Activated T-cell treated with anti-CD3 and anti-CD28 coated beads for 1 hour (primary cell): Measurements from ENCODE around the gene LRRC57.

Experiments used
- DNase-seq: peaks from one replicate; pipeline ENCODE4 v3.0.0-alpha.2; 2020; ENCODE audit warnings: low read depth

Gene LRRC57

DNA sequence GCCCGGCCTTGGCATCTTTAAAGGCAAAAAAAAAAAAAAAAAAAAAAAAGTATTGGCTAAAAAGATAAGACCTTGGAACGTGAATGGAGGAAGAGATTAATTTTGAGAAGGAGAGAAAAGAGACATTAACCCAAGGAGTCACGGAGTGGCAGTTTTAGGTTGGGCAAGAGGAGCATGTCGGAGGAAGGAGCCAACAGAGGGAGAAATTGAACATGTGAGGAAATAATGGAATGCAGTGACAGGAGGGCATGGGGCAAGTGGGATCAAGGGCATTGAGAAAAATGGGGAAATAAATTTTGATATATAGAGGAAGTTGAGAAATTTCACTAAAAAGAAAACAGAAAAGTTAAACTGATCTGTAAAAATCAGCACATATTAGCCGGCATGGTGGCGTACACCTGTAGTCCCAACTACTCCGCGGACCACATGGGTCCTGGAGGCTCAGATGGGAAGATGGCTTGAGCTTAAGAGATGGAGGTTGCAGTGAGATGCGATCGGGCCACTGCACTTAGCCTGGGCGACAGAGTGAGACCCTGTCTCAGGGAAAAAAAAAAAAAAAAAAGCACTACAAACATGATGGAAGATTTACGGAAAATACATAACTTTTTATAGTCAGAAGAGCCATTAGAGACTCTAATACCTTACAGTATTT is 1.3 kb upstream of the LRRC57 start:
- no peak for DNase-seq

DNA sequence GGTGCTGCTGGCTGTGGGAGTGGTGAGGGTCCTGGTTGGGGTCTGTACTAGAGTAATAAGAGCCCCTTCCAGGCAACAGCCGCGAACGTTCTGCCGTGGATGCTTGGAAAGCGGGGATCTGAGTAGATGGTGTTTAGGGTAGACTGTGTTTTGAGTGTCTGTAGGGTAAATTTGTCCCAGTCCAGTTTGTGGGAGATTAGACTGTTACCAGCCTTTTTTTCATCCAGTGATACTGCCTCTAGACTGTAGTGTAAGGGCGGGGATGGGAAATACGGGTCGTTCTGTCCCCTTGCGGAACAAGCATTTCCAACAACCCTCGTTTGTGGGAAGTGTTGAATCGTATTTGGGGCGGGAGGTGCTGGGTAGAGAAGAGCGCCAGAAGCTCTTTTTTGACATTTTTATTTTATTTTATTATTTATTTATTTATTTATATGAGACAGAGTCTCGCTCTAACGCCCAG is 469 bp upstream of the LRRC57 start:
- DNase-seq, result no peak

DNA sequence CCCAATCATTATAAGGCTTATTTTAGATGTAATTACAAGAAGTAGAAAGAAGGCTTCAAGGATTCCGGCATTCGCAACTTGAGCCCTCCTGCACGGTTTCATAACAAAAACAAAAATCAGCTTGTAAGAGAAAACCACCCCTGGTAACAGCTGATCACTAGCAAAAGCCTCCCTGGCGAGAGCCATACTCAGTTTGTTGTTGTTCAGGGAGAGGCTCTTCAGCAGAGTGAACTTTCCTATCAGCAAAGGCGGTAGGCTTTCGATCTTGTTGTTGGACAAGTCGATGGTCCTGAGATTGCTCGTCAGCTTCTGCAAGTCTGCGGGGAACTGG is 710 bp downstream of the LRRC57 start:
- no peak for DNase-seq

DNA sequence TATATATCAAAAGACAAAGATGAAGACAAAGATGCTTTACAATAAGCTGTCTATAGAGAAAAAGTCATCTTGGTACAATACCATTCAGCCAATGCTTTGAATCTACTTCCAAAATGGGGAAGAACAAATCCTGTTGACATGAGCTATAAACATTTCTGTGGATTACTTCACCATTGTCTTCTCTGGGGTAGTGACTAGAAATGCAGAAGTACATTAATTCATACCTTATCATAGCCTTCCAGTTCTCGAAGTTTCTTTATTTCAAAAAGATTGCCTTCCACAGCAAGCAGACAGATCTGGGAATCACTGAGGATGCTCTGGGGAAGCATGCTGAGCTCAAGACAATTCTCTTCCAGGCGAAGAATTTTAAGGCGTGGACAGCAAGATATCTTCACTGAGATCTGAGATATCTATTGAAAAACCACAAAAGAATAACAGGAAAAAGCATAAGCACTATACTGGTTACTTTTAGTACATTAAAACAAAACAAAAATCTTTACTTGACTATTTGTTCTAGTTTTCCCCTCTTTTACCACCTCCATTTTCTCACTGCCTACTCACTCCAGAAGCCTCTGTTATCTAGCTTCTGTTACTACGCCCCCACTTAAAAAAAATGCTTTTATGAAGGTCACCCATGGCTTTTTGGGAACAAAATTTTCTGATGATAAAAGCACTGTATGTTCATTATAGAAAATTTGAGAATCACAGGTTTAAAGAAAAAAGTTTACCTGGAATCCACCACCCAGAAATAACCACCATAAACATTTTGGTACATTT is 3.6 kb downstream of the LRRC57 start:
- no peak for DNase-seq

DNA sequence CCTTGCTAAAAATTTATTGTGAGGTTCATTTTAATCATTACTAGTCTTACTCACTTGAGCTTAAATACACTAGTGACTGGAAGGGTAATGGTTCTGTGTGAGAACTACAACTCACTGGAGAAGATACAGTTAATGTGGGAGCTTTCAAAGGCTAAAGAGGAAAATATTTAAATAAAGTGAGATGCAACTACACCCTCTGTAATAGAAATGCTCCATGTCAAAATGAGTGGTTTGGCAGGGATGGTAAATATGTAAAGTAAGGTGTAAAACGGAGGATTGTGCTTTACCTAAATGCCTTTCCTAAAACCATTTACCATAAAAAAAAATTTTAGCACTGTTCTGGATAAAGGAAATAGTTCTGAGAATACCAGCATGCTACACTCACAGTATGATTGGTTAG is 15.3 kb downstream of the LRRC57 start:
- DNase-seq, result no peak

DNA sequence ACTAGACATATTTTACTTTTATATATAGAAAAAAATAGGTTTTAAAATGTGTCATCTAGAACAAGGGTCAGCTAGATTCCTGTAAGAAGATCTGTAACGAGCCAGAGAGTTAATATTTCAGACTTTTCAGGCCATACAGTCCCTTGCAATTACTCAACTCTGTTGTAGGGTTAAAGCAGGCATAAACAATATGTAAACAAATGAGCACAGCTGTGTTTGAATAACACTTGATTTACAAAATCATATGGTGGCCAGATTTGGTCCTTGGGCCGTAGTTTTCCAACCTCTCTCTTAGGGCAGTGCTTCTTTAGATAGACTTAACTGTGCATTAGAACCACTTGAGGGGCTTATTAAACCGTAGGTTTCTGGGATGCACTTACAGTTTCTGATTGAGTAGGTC is 19.6 kb downstream of the LRRC57 start:
- DNase-seq, result no peak

DNA sequence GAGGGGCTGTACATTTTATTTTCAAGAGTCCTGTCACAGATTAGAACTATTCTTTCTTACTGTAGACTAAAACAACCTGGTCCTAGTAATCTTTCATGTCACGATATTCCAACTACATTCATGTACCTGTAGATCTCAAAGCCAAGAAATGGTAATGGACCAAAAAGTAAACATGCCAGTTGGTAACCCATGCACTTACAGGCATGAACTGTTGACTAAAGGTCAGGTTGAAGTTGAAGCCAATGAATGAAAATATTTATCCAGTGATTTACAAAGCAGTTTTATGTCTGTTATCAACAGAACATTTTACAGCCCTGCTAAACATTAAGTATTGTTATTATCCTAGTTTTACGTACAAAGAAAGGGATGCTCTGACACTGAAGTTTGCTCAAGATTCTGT is 25.3 kb downstream of the LRRC57 start:
- DNase-seq, result no peak

DNA sequence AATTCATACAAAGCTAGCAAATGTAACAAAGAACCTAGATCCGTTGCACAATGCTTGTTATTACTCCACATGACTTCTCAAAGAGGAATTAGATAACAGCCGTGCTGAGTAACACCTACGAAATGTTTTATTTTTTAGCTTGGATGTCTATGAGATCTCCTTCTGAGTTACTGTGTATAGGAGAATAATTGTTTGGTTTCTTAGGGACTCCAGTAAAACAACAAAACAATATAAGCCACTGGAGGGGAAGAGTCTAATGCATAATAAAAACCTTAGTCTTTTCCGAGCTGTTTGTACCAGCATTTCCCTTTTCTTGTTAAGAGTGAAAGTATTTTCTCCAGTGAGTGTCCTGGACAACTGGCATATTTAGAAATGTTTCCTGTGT is 37.6 kb downstream of the LRRC57 start:
- no peak for DNase-seq

DNA sequence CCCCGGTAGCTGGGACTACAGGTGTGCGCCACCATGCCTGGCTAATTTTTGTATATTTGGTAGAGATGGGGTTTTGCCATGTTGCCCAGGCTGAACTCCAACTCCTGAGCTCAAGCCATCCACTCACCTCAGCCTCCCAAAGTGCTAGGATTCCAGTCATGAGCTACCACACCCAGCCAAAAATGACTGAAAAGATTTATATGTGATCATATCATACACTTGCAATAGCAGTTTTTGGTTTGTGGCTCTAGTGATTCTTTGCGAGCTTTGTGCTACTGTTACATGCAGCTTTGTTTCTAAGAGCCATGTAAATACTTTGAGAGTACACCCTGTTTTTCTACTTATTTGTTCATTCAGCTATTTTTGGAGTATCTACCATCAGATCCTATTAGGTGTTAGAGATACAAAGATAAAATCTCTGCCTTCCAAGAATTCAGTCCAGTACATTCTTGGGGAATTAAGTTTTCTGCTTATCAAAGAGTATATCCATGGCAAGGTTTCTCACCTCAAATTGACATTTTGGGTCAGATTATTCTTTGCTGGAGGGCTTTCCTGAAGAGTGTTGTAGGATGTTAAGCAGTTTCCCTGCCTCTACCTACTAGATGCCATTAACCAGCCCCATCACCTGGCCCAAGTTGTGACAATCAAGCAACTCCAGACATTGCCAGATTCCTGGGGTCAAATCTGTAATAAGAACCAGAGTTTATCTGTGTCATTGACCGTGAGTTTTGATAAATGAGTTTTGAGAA is 38.2 kb downstream of the LRRC57 start:
- DNase-seq, result no peak

DNA sequence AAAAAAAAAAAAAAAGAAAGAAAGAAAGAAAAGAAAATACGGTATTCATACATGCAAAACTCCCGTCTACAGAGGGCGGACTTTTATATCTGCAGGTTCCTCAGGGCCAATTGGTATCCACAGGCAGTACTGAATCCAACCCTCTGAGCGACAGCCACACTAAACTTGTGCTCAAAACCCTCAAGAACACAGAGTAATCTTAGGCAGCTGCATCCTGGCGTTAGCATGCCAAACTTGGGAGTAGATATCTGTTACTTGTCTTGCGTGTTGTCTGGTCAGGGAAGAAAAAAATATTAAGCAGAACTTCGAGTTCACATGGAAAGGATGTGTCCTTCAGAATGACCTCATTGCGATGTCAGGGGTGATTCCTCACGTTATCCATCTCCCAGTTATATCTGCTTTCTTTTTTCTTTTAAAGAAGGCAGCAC is 40.3 kb downstream of the LRRC57 start:
- no peak for DNase-seq

DNA sequence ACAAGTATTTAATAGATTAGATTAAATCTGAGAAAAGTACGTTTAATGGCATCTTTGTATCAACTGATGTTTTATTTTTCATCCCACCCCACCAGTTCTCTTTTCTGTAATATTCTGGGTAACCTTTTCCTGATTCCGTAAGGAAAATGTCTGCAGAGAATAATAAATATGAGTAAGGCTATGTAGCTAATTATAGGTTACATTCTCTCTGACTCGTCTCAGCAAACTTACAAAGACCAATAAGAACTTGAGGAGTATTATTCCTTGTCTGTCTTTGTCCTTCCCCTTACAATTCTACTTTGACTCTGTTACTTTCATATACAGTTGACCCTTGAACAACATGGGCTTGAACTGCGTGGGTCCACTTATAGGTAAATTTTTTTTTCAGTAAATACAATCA is 41.1 kb downstream of the LRRC57 start:
- DNase-seq, result no peak

DNA sequence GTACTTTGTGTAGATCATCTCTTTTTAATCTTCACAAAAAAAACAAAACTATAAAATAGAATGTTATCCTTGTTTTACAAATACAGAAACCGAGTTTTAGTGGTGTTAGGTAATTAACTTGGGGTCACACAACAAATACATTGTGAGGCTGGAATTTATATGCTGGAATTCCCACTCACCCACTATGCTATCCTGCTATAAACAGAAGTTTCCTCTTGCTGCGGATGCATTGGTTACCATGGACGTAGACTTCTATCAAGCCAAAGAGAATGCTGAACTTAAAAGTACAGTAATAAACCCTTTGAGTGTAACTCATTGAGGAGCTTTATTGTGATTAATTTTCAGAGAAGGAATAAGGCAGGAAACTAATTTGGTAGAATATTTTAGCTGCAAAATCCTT is 44.0 kb downstream of the LRRC57 start:
- no peak for DNase-seq

DNA sequence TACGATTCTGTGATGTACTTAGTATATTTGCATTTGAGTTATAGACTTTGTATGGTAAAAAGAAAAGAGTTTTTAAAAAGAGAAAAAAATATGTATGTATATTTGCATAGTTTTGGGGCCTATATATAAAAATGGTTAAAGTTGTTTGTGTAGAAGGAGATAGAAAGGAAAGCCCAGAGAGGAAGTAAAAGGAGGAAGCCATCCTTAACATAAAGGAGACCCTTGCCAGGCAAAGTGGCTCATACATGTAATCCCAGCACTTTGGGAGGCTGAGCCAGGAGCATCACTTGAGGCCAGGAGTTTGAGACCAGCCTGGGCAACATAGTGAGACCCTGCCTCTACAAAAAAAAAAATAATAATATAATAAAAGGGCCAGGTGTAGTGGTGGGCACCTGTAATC is 44.8 kb downstream of the LRRC57 start:
- DNase-seq, result no peak

DNA sequence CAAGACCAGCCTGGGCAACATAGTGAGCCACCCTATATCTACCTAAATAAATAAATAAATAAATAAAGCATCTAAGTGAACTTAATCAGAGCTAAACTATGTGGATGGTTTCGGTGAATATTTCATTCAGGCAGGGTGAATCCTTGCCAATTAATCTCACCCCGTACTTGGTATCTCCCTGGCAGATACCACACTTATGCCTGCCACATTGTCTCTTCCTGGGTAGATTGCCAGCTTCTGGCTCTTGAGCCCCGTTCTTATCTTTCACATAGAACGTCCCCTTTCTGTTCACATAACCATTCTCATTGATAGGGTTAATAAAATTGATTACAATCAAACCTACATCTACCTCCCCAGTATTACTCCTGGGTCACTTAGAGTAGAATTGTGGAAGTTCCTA is 46.1 kb downstream of the LRRC57 start:
- no peak for DNase-seq

DNA sequence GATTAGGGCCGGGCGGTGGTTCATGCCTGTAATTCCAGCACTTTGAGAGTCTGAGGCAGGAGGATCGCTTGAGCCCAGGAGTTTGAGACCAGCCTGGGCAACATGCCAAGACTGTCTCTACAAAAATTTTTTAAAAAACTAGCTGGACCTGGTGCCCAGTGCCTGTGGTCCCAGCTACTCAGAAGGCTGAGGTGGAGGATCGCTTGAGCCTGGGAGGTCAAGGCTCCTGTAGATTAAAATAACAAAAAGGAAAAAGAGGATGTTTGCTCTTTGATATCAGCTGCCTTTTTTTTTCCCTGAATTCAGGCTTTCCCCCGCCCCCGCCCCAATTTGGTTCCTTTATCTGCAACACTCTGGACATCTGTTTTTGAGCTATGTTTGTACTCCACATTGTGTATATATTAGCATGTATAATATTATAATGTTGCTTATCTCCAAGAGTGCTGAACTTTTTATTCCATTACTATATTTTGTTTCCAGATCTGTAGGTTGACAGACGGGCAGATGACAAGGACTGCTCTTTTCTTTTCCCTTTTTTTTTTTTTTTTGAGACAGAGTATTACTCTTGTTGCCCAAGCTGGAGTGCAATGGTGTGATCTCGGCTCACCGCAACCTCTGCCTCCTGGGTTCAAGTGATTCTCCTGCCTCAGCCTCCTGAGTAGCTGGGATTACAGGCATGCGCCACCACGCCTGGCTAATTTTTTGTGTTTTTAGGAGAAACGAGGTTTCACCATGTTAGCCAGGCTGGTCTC is 48.6 kb downstream of the LRRC57 start:
- DNase-seq, result no peak

DNA sequence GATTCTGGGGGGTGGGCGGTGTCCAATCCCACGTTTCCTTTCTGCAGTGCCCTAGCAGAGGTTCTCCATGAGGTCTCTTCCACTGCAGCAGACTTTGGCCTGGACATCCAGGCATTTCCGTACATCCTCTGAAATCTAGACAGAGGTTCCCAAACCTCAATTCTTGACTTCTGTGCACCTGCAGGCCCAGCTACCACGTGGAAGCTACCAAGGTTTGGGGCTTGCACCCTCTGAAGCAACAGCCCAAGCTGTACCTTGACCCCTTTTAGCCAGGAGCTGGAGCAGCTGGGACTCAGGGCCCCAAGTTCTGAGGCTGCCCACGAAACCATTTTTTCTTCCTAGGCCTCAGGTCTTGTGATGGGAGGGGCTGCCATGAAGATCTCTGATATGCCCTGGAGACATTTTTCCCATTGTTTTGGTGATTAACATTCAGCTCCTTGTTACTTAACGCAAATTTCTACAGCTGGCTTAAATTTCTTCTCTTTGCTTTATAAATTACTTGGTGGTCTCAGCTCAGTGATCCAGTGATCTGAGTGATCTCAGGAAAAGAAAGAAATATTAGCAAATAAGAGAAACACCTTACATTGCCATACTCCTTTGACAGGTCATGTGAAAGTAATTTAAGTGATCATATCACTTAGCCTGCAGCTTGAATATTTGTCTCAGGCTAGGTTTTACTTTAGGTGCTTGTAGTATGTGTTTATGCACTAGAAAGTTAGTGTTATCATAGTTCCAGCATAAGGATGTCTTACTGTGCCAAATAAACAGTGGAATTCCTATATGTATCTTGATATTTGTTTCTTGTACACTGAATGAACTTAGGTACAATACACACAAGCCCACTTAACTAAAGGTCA is 50.2 kb downstream of the LRRC57 start:
- DNase-seq, result no peak

DNA sequence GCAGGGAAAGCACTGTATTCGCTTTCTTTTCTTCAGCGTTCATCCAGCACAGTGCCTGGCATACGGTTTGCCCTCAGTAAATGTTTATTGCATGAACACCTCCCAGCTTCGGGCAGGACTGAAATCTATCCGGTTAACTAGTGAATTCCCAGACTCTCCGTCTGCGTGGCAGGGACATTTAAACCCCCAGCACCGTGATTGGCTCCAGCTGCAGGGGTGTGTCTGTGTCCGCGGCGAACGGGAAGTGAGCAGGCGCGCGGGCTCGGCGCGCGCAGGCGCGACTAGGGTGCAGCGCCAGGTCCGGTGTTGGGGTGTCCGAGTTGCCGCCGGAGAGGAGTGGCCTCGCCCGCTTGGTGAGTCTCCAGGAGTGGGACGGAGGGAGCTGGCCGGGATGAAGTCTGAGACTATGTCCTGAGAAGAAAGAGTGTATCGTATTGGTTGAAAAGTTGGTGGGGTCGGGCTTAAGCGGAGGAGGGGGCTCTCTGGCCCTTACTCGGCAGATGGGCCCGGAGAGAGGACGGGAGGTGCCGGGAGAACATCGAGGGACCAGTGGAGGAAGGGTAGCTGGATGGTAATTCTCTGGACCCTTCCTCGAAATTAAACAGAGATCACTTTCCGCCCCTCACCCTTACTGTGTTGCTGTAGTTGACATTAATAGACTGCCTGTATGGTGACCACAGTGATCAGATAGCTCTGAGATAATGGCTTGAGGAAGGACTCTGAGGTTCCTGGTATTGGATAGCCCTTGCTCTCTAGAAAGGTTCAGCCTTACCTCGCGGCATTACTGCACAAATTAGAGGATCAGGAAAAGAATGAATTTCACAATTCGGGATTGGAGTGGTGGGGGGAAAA is 53.0 kb downstream of the LRRC57 start, which contains the start of gene SNAP23:
TSS of gene SNAP23 (plus strand) at position 274 of the 852 bp plus-strand sequence. CDS start 16,213 bp downstream, outside the sequence.
- DNase-seq, result peak; percentile 72

DNA sequence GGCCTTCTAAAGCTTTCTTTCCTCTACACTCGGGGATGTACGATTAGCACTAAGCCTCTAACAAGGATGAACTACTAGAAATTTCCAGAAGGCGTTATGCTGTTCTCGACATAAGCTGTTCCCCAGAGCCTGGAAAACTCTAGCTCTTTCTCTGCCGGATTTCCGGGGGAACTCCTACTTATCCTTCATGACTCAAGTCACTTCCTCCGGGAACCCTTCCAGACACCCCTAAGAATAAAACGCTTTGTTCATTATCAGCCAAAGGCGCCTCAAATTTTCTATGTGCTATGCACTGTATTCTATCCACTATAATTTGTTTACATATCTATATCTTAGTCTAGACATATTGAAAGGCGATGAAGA is 53.6 kb downstream of the LRRC57 start:
- peak; percentile 16 for DNase-seq

DNA sequence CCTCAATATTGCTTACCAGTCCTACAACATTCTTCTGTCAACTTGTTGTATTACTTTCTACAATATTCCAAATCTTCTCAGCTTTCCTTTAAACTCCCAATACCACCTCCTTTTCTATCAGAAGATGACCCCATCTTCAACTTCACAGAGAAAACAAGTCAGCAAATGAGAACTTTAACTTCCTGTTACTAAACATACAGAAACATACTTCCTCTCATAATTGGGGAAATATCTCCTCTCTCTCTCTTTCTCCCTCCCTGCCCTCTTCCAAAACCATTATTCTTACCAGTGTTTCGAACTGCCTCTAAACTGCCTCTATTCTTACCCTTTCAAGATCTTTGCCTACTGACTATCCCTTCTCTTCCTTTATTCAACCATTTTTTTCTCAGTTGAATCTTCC is 54.9 kb downstream of the LRRC57 start:
- no peak for DNase-seq

DNA sequence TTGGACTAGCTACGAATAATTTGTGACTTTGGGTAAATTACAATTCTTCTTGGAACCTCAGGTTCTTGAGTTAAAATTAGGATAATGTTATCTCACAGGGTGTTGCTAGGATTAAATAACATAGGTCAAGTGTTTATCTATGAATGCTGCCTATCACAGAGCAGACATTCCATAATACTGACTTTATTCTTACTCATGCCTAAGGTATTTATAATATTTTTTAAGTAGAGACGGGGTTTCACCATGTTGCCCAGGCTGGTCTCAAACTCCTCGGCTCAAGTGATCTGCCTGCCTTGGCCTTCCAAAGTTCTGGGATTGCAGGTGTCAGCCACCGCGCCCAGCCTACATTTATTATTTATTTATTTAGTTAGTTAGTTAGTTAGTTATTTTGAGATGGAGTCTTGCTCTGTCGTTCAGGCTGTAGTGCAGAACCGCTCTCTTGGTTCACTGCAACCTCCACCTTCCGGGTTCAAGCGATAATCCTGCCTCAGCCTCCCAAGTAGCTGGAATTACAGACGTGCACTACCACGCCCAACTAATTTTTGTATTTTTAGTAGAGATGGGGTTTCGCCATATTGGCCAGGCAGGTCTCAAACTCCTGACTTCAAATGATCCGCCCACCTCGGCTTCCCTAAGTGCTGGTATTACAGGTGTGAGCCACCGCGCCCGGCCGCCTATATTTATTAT is 56.9 kb downstream of the LRRC57 start:
- DNase-seq, result no peak
